A673 (cell line): Measurements from ENCODE around the gene WBP2.

Experiments
- EZH2 ChIP-seq: fragments of 200-600 bp; sonication (generic); IDR thresholded peaks from 2 replicates; pipeline ENCODE4 v1.6.1; 2017; ENCODE audit warnings: borderline replicate concordance, low read depth, mild to moderate bottlenecking, mixed read lengths, antibody characterized with exemption, low read length; ENCODE audit not compliant: poor library complexity, severe bottlenecking
- TF ChIP-seq, protein P1 (sequence below): fragments of 300-800, 200-600 bp; sonication (generic); conservative IDR thresholded peaks from 2 replicates; pipeline ENCODE4 v1.5.1; 2017; ENCODE audit warnings: low read depth, mild to moderate bottlenecking, antibody characterized with exemption, low read length, moderate library complexity, mixed read lengths

DNA sequence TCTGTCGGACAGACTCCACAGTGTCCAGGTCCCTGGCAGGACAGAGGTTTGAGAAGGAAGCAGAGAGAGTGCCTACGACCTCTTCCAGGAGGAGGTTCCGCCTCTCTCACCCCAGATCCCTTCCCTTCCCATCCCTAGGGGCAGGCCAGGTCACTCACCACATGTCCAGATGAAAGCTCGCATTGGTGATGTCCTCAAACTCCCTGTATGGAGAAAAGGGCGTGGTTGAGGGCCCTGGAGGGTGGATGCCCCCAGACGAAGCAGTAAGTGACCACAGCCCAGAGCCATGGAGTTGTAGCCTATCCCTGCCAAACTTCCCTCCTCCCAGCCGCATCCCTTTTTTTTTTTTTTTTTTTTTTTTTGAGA is 14.4 kb downstream of the WBP2 start:
- TF ChIP-seq, protein P1, sequence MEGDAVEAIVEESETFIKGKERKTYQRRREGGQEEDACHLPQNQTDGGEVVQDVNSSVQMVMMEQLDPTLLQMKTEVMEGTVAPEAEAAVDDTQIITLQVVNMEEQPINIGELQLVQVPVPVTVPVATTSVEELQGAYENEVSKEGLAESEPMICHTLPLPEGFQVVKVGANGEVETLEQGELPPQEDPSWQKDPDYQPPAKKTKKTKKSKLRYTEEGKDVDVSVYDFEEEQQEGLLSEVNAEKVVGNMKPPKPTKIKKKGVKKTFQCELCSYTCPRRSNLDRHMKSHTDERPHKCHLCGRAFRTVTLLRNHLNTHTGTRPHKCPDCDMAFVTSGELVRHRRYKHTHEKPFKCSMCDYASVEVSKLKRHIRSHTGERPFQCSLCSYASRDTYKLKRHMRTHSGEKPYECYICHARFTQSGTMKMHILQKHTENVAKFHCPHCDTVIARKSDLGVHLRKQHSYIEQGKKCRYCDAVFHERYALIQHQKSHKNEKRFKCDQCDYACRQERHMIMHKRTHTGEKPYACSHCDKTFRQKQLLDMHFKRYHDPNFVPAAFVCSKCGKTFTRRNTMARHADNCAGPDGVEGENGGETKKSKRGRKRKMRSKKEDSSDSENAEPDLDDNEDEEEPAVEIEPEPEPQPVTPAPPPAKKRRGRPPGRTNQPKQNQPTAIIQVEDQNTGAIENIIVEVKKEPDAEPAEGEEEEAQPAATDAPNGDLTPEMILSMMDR: no peak
- TF ChIP-seq EZH2: no peak
